GM04504 (cell line): ENCODE measurements around the gene SMARCD1.

Experiments used
- DNase-seq: peaks from one replicate; pipeline ENCODE4 v3.0.0-alpha.2; 2012; ENCODE audit warnings: low read depth

Gene SMARCD1

DNA sequence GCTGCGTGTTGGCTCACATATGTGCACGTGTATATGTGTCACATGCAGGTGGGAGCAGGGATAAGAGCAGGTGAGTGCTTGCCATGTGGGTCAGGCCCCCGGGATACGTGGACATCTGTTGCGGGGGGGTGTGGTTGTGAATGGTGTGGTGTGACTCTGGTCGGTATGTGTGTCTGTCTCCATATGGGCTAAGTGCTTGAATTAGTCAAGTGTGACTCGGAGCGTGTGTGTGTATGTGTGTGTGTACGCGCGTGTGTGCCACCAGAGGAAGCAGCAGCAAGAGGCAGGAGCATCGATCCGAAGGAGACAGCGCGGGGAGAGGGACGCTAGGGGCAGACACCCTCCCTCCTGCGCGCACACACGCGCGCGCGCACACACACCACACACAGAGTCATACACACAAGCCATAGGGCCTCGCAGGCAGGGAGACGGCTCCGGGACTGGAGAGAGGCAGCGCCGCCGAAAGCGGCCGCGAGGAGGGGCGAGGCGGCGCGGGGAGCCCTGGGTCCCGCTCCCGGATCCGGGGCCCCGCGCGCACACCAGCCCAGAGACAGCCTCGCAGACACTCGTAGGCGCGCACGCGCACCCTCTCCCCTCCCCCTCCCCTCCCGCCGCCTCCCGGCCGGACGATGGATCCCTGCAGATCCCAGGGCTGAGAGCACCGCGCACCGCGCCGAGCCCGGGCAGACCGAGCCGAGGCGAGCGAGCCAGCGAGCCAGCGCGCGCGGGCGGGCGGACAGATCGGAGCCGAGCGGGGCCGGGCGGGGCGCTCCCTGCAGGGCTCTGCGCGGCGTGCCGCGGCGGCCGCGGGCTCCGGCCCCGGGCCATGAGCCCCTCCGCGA lies 27.9 kb upstream of the SMARCD1 start, which contains the start of gene ASIC1:
Gene ASIC1 (plus strand): TSS at position 597 of the 842 bp plus-strand sequence. CDS start 1,171 bp downstream, outside the sequence.
- DNase-seq = no peak

- no peak for DNase-seq
Observed at GRCh38 chr12:50057896-50058670, 27.1 kb upstream of the SMARCD1 start.

DNA sequence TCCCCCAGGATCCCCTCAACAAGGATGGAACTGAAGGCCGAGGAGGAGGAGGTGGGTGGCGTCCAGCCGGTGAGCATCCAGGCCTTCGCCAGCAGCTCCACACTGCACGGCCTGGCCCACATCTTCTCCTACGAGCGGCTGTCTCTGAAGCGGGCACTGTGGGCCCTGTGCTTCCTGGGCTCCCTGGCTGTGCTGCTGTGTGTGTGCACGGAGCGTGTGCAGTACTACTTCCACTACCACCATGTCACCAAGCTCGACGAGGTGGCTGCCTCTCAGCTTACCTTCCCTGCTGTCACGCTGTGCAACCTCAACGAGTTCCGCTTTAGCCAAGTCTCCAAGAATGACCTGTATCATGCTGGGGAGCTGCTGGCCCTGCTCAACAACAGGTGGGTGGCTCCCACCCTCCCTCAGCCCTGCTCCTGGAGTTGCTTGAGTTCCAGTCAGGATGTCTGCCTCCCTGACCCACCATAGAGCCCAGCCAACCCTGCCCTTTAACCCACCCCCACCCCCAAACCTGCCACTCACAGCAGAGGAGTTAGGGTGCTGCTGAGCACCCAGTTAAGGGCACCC lies 26.3 kb upstream of the SMARCD1 start:
- DNase-seq = no peak

- no peak for DNase-seq
Observed at GRCh38 chr12:50059440-50060119, 25.6 kb upstream of the SMARCD1 start.

DNA sequence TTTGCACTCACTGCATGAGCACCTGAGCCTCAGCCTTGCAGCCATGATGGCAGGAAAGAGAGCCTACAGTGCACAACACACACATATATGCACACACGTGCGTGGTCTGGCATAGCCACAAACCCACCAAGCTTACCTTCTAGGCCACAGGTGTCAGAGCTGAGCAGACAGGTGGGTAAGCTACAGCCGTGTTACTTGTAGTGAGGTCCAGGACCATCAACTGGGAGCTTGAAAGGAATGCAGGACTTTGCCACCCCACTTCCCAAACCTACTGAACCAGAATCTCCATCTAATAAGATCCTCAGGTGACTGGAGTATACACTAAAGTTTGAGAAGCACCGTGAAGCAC lies 25.0 kb upstream of the SMARCD1 start:
- DNase-seq = no peak

- no peak for DNase-seq
Observed at GRCh38 chr12:50061171-50061570, 24.0 kb upstream of the SMARCD1 start.

DNA sequence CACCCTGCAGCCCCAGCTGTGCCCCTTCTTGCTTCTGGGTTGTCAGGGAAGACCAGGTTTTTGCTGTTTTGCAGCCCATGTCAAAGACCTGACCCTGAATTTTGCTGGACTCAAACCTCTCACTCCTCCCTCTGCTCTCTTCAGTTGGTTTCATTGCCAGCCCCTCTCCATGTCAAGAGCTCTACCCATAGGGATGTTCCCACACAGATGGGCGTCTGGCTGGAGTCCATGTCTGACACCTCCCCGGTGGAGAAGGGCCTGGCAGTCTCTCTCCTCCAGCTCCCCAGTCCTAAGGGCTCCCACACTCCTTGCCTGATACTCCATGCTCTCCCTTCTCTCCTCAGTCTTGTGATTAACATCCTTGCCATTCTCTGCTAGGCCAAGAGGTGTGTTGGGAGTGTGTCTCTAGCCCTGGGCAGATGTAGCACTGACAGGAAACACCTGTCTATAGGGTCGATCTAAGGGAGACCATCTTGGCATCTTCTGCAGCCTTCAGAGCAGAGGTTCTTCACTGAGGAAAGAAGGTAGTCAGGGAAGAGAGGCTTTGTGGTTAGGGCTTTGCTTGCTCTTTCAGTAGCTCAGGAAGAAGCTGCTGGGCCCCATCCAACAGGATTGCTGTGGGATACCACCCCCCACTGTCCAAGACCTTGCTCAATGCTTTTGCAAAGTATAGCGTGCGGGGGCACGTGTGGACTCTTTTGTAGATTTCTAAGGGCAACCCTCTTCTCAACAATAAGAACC lies 23.0 kb upstream of the SMARCD1 start:
- DNase-seq = no peak

- no peak for DNase-seq
Observed at GRCh38 chr12:50062728-50063460, 22.2 kb upstream of the SMARCD1 start.

GRCh38 chr12:50065726-50066310 lies 19.3 kb upstream of the SMARCD1 start:
- no peak for DNase-seq

DNA sequence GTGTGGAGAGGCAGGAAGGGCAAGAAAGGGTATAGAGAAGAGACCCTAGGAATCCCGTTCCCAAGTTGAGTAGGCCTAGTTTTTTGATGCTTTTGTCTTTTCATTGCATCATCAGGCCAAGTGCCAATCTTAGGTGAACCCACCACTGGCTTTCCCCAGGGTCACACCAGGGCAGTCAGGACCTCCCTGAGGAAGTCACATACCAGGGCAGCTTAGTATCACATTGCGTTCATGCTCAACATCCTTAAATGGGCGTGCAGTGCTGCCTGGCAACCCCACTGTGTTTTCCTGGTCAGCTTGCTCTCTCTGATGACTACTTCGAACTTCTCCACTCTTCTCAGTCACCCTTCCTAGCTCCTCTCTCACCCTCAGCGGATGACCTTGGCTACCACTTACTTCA lies 18.7 kb upstream of the SMARCD1 start:
- peak; percentile 78 for DNase-seq

- no peak for DNase-seq
Observed at GRCh38 chr12:50069069-50069468, 16.1 kb upstream of the SMARCD1 start.

DNA sequence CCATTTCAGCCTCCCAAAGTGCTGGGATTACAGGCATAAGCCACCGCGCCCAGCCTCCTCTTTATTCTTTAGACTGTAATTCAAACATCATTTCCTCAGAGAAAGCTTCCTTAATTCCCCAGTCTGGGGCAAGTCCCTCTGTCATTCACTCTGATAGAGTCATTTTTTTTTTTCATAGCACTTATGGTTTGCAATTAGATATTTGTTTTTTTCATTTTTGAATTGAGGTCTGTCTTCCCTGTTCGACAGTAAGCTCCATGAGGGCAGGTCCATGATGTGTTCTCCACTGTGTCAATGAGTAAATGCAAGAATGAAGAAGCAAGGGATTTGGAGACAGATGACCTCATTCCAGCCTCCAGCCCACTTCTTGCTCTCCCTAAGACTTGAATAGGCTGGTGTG lies 15.6 kb upstream of the SMARCD1 start:
- no peak for DNase-seq

- DNase-seq = no peak
Observed at GRCh38 chr12:50070314-50071060, 14.7 kb upstream of the SMARCD1 start.

- no peak for DNase-seq
Observed at GRCh38 chr12:50072198-50072907, 12.8 kb upstream of the SMARCD1 start.

GRCh38 chr12:50073206-50073605 lies 11.9 kb upstream of the SMARCD1 start:
- DNase-seq = no peak

- DNase-seq = no peak
Observed at GRCh38 chr12:50073712-50074111, 11.4 kb upstream of the SMARCD1 start.

DNA sequence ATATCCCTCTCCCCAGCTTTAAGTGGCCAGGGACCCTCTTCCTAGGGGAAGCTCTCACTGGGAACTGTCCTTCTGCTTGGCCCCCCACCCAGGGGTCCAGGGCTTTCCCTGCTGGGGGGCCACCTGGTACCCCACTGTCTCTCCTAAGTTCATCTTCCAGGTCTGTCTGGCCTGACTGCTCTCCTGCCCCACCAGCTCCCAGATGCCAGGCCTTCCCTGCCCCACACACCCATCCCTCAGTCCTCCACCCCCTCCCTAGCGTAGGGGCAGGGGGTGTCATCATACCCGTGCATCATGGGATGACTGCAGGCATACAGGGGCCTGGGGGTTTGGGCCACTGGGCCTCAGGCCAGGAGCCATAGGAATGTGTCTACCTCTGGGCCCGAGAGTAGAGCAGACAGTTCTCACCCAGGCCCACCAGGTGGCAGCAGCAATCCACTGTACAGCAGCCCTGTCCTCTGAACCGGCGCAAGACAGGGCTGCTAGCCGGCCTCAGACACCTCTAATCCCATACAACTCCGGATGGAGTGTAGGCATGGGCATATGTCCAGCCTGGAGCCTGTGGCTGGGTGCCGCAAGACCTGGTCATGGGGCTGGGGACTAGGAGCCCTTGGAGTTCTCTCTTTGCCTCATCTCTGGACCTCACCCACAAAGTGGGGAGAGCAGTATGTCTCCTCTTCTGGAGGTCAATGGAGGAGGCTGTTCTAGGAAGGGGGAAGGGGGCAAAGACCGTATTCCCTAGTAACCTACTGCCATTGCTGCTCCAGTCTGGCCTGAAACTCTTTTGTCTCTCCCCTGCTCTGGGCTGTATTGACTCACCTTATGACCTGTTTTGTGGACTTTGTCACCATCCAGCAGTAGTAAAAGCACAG lies 10.0 kb upstream of the SMARCD1 start:
- no peak for DNase-seq

DNA sequence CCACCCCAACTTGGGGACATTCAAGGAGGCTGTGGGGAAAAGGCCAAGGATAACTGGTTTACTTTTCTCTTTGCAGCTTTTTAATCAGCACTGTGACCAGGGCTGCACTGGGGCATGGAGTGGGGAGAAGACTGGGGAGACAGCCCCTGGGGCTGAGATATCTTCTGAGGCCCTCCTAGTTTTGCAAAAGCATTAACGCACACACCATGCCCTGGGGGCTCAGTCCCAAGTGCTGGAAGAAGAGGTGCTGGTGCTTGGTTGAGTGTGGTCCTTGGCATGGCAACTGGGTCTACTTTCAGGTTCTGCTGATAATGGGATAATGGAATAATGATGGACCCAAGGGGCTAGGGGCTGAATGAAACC lies 9.4 kb upstream of the SMARCD1 start:
- no peak for DNase-seq
